Breast epithelium (tissue), 4 donors: ENCODE results near the gene USP53. TPM values are rescaled to one million over a fixed set of nuclear protein-coding genes. Genes with fewer than 3 reads are reported as not detected.
A peak's percentile ranks its signal among the peaks of the same experiment; 100 is the strongest.

Source experiments
- DNase-seq, 2 donors: peaks; one replicate each; pipeline ENCODE4 v3.0.0-alpha.2; 2019; ENCODE audit warnings: low spot score in 2 of 2
- H3K27ac ChIP-seq, 2 donors: fragments of 200-600 bp; sonication (generic) in 1 of 2; one replicate each; pipeline ENCODE4 v1.5.1; 2016 to 2019; ENCODE audit warnings: mild to moderate bottlenecking in 1 of 2
- H3K27me3 ChIP-seq, 2 donors: fragments of 200-600 bp; sonication (generic) in 1 of 2; one replicate each; pipeline versions ENCODE4 v1.5.1 to v1.6.0; 2017 to 2019; ENCODE audit warnings: control low read depth in 1 of 2, mild to moderate bottlenecking in 1 of 2
- H3K36me3 ChIP-seq: fragments of 200-600 bp; one replicate; pipeline ENCODE4 v1.5.1; 2019
- H3K4me1 ChIP-seq, 2 donors: fragments of 200-600 bp; sonication (generic); one replicate each; pipeline ENCODE4 v1.5.1; 2016 to 2019; ENCODE audit warnings: control low read depth in 1 of 2
- H3K4me3 ChIP-seq, 3 donors: fragments of 200-600 bp; sonication (generic); 1 replicate in 2 of 3; 2 replicates in 1 of 3; pipeline ENCODE4 v1.5.1; 2016 to 2019; ENCODE audit warnings: mild to moderate bottlenecking in 3 of 3, moderate library complexity in 2 of 3
- H3K9me3 ChIP-seq, 2 donors: fragments of 200-600 bp; sonication (generic) in 1 of 2; one replicate each; pipeline ENCODE4 v1.5.1; 2016 to 2019; ENCODE audit warnings: control low read depth in 1 of 2
- POLR2A ChIP-seq: fragments of 450-650 bp; IDR thresholded peaks from one replicate; pipeline ENCODE4 v1.6.1; 2016; ENCODE audit warnings: antibody characterized with exemption, mild to moderate bottlenecking, moderate library complexity
- POLR2AphosphoS5 ChIP-seq, 3 donors: sonication (generic); formaldehyde crosslinking; IDR thresholded peaks; one replicate each; pipeline ENCODE4 v1.6.1; 2017; ENCODE audit warnings: antibody characterized with exemption in 3 of 3
- intact Hi-C: fragments of 100-400 bp; cut with DNase I; formaldehyde crosslinking; loops from one replicate; pipeline ENCODE4 v1.15.1; 2023; ENCODE audit warnings: low total_unique reads
- total RNA-seq, 3 donors: library from RNA; depleted of rRNA; stranded (reverse); fragments of >200 nt; gene quantifications; one replicate each; pipeline ENCODE4 v1.1.0, GENCODE V29; 2016
- TF ChIP-seq, protein P1 (sequence below), 3 donors: fragments of 450-650 bp; IDR thresholded peaks; one replicate each; pipeline ENCODE4 v1.5.1; 2016 to 2017; ENCODE audit warnings: antibody characterized with exemption in 3 of 3, mild to moderate bottlenecking in 3 of 3, moderate library complexity in 3 of 3

The USP53 gene
- total RNA-seq, 3 donors from 2014 or later = 123 to 167 (median 136) TPM

DNA sequence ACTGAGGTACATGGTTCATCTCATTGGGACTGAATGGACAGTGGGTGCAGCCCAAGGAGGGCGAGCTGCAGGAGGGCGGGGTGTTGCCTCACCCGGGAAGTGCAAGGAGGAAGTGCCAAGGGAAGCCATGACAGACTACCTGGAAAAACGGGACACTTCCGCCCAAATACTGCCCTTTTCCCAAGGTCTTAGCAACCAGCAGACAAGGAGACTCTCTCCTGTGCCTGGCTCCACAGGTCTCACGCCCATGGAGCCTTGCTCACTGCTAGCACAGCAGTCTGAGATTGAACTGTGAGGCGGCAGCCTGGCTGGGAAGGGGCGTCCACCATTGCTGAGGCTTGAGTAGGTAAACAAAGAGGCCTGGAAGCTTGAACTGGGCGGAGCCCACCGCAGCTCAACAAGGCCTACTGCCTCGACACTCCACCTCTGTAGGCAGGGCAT, 14.7 kb upstream of the USP53 start:
- no peaks in the 10 kb centered on the region for H3K36me3 ChIP-seq
- DNase-seq = no peak
- no peaks in the 10 kb centered on the region for H3K9me3 ChIP-seq
- H3K4me3 ChIP-seq = no peak overlapping the region
- TF ChIP-seq POLR2AphosphoS5 (IDR thresholded peaks at IDR 0.05) = no peak
- TF ChIP-seq, protein P1, sequence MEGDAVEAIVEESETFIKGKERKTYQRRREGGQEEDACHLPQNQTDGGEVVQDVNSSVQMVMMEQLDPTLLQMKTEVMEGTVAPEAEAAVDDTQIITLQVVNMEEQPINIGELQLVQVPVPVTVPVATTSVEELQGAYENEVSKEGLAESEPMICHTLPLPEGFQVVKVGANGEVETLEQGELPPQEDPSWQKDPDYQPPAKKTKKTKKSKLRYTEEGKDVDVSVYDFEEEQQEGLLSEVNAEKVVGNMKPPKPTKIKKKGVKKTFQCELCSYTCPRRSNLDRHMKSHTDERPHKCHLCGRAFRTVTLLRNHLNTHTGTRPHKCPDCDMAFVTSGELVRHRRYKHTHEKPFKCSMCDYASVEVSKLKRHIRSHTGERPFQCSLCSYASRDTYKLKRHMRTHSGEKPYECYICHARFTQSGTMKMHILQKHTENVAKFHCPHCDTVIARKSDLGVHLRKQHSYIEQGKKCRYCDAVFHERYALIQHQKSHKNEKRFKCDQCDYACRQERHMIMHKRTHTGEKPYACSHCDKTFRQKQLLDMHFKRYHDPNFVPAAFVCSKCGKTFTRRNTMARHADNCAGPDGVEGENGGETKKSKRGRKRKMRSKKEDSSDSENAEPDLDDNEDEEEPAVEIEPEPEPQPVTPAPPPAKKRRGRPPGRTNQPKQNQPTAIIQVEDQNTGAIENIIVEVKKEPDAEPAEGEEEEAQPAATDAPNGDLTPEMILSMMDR (IDR thresholded peaks at IDR 0.05) = no peak
- TF ChIP-seq POLR2A = no peak
- no peaks in the 10 kb centered on the region for H3K4me1 ChIP-seq
- H3K27ac ChIP-seq = no peak overlapping the region
- H3K27me3 ChIP-seq = no peaks in the 10 kb centered on the region
- intact Hi-C loops = no loop called here

DNA sequence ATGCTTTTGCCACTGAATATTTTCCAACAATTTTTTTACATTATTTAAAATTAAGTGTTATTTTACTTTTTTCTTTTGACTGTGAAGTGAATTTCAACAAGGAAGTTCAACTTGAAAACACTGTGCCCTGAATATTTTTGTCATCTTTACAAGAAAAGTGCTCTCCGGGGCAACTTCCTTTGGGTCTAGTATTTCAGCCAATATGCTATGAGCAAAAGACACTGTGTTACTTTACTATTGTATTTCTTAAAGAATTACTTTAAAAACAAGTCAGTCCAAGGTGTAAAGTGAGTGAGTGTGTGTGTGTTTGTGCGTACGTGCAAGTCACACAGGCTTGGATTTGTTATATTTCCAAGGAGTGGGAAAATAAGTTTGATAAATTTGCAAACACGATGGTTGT, 7.6 kb upstream of the USP53 start:
- intact Hi-C loops = no loop called here
- TF ChIP-seq, protein P1 (IDR thresholded peaks at IDR 0.05) = no peak
- TF ChIP-seq POLR2A (no peak), POLR2AphosphoS5 (IDR thresholded peaks at IDR 0.05) (no peak)
- H3K27ac ChIP-seq = peak overlapping the region; percentile 20 to 29
- no peaks in the 10 kb centered on the region for H3K36me3 ChIP-seq
- no peaks in the 10 kb centered on the region for H3K27me3 ChIP-seq
- H3K9me3 ChIP-seq = no peaks in the 10 kb centered on the region
- DNase-seq = no peak
- H3K4me1 ChIP-seq = no peaks in the 10 kb centered on the region
- H3K4me3 ChIP-seq = no peak overlapping the region

DNA sequence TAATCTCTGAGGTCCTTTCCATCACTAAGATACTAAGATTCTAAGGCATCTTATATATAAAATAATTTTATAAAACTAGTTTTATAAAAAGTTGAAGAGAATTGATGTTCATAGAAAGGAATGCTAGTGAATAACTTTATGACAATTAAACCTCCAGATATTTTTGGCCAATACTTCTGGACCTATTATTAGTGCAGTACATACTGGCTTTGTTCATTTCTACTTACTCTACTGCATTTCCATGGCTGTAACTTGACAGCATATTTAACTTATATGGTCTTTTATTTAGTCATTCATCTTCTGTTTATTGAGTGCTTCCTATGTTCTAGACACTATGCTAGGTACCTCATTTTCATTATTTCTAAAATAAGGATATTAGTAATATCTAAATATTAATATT, 6.8 kb upstream of the USP53 start:
- Histone ChIP-seq H3K4me3 (no peak overlapping the region), H3K27ac (no peak overlapping the region), H3K36me3 (no peaks in the 10 kb centered on the region), H3K27me3 (no peaks in the 10 kb centered on the region), H3K4me1 (no peaks in the 10 kb centered on the region), H3K9me3 (no peaks in the 10 kb centered on the region)
- intact Hi-C loops = no loop called here
- TF ChIP-seq POLR2AphosphoS5 (IDR thresholded peaks at IDR 0.05) (no peak), POLR2A (no peak)
- TF ChIP-seq, protein P1 (IDR thresholded peaks at IDR 0.05) = no peak
- no peak for DNase-seq

DNA sequence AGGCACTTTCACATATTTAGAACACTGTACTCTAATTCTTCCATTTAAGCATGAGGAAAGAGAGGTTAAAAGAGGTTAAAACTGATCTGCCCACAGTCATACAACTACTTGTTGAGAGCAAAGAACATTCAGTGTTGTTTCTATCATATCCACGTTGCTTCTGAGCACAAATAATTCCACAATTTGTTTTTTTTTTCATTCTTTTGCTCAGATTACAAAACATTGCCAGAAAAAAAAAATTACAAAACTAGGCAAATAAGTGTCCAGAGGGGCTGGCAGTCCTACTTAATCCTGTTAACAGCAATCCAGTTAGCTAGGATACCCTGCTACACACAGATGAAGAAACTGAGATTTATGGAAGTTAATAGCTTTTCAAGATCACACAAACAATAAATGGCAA, 6.3 kb upstream of the USP53 start:
- peak in 1 of 3 donors; percentile 52 for TF ChIP-seq POLR2AphosphoS5 (IDR thresholded peaks at IDR 0.05)
- TF ChIP-seq, protein P1 (IDR thresholded peaks at IDR 0.05) = no peak
- H3K27ac ChIP-seq = no peak overlapping the region
- H3K4me3 ChIP-seq = no peak overlapping the region
- no peaks in the 10 kb centered on the region for H3K36me3 ChIP-seq
- H3K4me1 ChIP-seq = no peaks in the 10 kb centered on the region
- H3K9me3 ChIP-seq = no peaks in the 10 kb centered on the region
- H3K27me3 ChIP-seq = no peaks in the 10 kb centered on the region
- intact Hi-C loops = no loop called here
- DNase-seq = no peak

DNA sequence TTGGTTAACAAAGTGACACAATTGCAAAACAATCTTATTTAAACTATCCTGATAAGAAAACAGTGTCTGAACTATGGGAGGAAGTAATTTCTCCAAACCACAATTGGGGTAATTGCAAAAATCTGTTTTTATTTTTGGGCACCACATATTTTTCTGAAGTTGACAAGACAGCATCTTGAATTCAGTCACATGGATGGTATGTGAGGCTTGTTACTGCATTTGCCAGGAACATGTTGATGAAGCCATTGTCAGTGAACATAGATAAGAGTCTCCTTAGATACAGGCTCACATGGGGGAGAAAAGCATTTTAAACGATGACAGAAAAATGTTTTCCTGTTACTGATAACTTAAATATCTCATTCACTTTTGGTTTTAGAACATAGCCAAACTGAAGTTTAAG, 5.5 kb upstream of the USP53 start:
- intact Hi-C loops = no loop called here
- no peaks in the 10 kb centered on the region for H3K9me3 ChIP-seq
- H3K27ac ChIP-seq = no peak overlapping the region

More for the DNA sequence above, 5.5 kb upstream of the USP53 start:
- H3K27me3 ChIP-seq = no peaks in the 10 kb centered on the region
- DNase-seq = no peak
- no peak overlapping the region for H3K4me3 ChIP-seq
- no peaks in the 10 kb centered on the region for H3K36me3 ChIP-seq
- TF ChIP-seq, protein P1 (IDR thresholded peaks at IDR 0.05) = no peak
- TF ChIP-seq POLR2A (no peak), POLR2AphosphoS5 (IDR thresholded peaks at IDR 0.05) (no peak)
- no peaks in the 10 kb centered on the region for H3K4me1 ChIP-seq
